ENCODE results near the gene MYO9A. TPM values are rescaled to one million over a fixed set of nuclear protein-coding genes. Genes with fewer than 3 reads are reported as not detected.

MYO9A gene
- total RNA-seq, 4 donors from 2014 or later: 88.5 to 183 (median 115) TPM

- intact Hi-C loops (cut with DNase I): no loop called here
- TF ChIP-seq POLR2A (IDR thresholded peaks at IDR 0.05): no peak
- TF ChIP-seq CTCF (IDR thresholded peaks at IDR 0.05): no peak
- no peak overlapping the region for H3K4me3 ChIP-seq (replicated peaks in 1 of 3)
- H3K36me3 ChIP-seq: no peaks in the 10 kb centered on the region
- DNase-seq: no peak
- H3K27ac ChIP-seq: no peak overlapping the region
- H3K4me1 ChIP-seq: peaks cover 0 to 1% of the 10 kb centered on the region in 2 donors
- no peaks in the 10 kb centered on the region for H3K9me3 ChIP-seq
- no peaks in the 10 kb centered on the region for H3K27me3 ChIP-seq
- 91 to 94% methylated on average over 4 of the region's 4 CpGs for WGBS, 2 donors
These were observed 12.3 kb upstream of the MYO9A start for GRCh38 chr15:72130272-72130671.

GRCh38 chr15:72128359-72128758 lies 10.4 kb upstream of the MYO9A start:
- no peaks in the 10 kb centered on the region for H3K36me3 ChIP-seq
- intact Hi-C loops (cut with DNase I): no loop called here
- no peaks in the 10 kb centered on the region for H3K9me3 ChIP-seq
- DNase-seq: no peak
- no peak overlapping the region for H3K4me3 ChIP-seq (replicated peaks in 1 of 3)
- TF ChIP-seq CTCF (IDR thresholded peaks at IDR 0.05): no peak
- TF ChIP-seq POLR2A (IDR thresholded peaks at IDR 0.05): no peak
- H3K4me1 ChIP-seq: peaks cover 0 to 5% of the 10 kb centered on the region in 2 donors
- no peak overlapping the region for H3K27ac ChIP-seq
- H3K27me3 ChIP-seq: no peaks in the 10 kb centered on the region

- DNase-seq: no peak
- no peaks in the 10 kb centered on the region for H3K27me3 ChIP-seq
- H3K4me1 ChIP-seq: peaks cover 0 to 5% of the 10 kb centered on the region in 2 donors
- 32 to 47% methylated on average over 2 of the region's 2 CpGs for WGBS, 2 donors
- H3K27ac ChIP-seq: no peak overlapping the region
- no peak for TF ChIP-seq POLR2A (IDR thresholded peaks at IDR 0.05)
- TF ChIP-seq CTCF (IDR thresholded peaks at IDR 0.05): no peak
- no peaks in the 10 kb centered on the region for H3K36me3 ChIP-seq
- no peaks in the 10 kb centered on the region for H3K9me3 ChIP-seq
- H3K4me3 ChIP-seq (replicated peaks in 1 of 3): no peak overlapping the region
- intact Hi-C loops (cut with DNase I): no loop called here
These were observed 9.9 kb upstream of the MYO9A start for GRCh38 chr15:72127724-72128322.

GRCh38 chr15:72124218-72124617 lies 6.3 kb upstream of the MYO9A start:
- 48 to 51% methylated on average over 1 of the region's 1 CpG for WGBS, 2 donors
- peaks cover 2 to 5% of the 10 kb centered on the region in 2 donors for H3K4me1 ChIP-seq
- intact Hi-C loops (cut with DNase I): no loop called here
- H3K36me3 ChIP-seq: no peaks in the 10 kb centered on the region
- DNase-seq: no peak
- no peak overlapping the region for H3K4me3 ChIP-seq (replicated peaks in 1 of 3)
- no peak for TF ChIP-seq CTCF (IDR thresholded peaks at IDR 0.05)
- TF ChIP-seq POLR2A (IDR thresholded peaks at IDR 0.05): no peak
- H3K27ac ChIP-seq: no peak overlapping the region
- H3K9me3 ChIP-seq: no peaks in the 10 kb centered on the region
- H3K27me3 ChIP-seq: no peaks in the 10 kb centered on the region

- Histone ChIP-seq H3K9me3 (no peaks in the 10 kb centered on the region), H3K4me3 (replicated peaks in 1 of 3) (peak overlapping the region; percentile 74 to 84 (median 75)), H3K4me1 (peaks cover 23 to 35% of the 10 kb centered on the region in 2 donors), H3K27ac (peak overlapping the region; percentile 79 to 95 (median 92)), H3K27me3 (no peaks in the 10 kb centered on the region), H3K36me3 (no peaks in the 10 kb centered on the region)
- intact Hi-C loops (cut with DNase I): no loop called here
- peak; percentile 84 to 87 for DNase-seq
- TF ChIP-seq POLR2A (IDR thresholded peaks at IDR 0.05): peak; percentile 56 to 71
- no peak for TF ChIP-seq CTCF (IDR thresholded peaks at IDR 0.05)
- WGBS, 2 donors: 0 to 4% methylated on average over 10 to 11 of the region's 59 CpGs
These were observed 399 bp downstream of the MYO9A start for GRCh38 chr15:72117486-72118016.

Measured in thyroid gland (tissue), 4 donors.